GM18508 (cell line): Measurements from ENCODE around the gene EFNA4.

Experiments
- ATAC-seq: cut with Tn5 transposase; IDR thresholded peaks from one replicate; pipeline ENCODE4 v1.9.1; 2021; ENCODE audit warnings: moderate number of reproducible peaks; ENCODE audit not compliant: insufficient read depth, unreplicated experiment

The EFNA4 gene

DNA sequence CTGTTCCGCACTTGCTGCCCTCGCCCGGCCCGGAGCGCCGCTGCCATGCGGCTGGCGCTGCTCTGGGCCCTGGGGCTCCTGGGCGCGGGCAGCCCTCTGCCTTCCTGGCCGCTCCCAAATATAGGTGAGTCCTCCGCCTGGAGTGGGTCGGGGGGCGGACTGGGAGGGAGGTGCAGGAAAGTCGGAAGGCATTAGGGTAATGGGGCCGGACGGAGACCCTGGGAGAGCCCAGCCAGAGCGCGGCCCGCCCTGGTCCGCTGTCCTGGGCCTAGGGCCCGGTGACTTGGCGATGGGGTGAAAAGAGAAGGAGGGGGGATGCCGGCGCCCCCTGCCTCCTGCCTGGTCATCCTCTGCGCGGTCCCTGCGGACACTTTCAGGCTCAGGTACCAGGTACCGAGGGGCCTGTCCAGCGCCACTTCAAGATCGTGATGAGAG is 12.2 kb upstream of the EFNA4 start:
- ATAC-seq, result no peak

DNA sequence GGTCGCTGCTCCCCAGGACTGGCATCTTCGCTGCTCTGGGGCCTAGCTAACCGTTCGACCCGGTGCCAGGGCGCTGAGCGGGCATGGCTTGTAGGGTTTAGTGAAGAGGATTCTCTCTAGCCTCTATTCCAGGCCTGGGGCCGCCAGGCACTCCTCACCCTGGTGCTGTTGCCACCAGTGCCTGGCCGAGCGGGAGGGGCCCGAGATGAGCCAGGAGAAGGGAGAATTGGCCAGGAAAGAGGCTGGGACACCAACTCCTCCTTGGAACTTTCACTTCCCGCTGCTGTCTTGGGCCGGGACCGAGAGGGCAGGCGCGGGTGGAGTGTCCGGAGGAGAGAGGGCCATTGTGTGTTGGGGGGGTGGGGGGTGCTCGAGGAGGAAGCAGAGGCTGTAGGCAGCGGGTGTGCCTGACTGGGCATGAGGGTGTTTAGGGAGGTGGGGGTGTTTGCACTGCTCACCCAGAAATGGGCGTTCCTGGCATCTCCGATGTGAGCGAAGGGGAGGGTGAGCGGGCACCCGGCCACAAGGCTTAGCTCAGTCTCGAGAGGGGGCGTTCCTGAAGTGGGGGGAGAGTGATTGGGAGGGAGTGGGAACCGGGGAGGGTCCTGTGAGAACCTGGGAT is 11.7 kb upstream of the EFNA4 start:
- ATAC-seq, result no peak

DNA sequence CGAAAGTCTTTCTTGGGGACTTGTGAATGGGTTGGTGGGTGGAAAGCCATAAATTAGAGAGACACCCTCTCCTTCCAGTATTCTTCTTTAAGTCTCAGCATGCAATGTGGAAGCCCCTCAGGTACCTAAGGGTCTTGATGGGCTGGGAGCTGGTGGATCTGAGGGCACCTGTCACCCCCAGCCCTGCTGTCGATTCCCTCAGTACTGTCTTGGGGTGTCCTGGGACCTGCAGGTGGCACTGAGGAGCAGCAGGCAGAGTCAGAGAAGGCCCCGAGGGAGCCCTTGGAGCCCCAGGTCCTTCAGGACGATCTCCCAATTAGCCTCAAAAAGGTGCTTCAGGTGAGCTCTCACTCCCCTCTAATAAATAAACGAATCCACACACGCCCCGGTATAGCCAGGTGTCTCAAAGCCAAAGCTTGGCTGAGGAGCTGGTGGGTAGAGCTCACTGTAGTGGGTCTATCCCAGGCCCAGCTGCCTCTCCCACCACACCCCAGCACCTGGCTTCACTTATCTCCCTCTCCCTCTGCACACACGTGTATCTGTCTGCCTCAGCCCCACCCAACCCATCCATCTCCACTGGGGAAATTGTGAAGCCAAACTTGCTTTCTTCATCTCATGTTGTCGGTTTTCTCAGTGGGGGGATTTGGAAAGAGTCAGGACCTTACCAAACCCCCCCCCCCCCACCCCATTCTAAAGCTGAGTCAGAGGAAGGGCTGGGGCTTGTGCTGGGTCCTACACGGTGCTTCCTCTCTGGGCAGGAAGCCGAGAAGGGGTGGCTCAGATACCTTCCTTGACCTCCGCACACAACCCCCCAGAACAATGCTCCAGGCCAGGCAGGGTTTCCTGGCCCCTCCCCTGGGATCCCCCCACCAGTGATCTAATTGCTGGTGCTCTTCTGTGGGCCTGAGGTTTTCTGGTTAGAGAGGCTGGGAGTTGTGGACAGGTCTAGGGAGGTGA is 10.8 kb upstream of the EFNA4 start:
- no peak for ATAC-seq

DNA sequence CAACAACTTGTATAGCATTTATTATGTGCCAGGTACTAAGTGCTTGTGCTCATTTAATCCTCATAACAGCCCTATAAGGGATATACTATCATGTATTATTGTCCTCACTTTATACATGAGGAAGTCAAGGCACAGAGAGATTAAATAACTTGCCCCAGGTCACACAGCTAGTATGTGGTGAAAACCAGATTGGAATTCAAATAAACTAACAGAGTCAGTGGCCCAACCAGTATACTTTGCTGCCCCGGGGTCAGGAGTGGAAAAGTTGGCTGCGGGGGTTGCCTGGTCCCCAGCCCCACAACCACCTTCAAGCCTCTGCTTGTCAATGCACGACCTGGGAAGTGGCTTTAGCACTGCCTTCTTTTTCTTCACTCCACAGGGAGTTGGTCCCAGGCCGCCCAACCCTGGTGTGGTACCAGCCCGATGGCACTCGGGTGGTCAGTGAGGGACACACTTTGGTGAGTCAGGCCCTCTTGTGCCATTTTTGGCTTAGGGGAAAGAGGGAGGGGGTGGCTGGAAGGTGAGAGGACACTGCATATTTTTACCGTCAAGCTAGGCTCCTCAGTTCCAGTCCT is 9.9 kb upstream of the EFNA4 start:
- ATAC-seq, result no peak

DNA sequence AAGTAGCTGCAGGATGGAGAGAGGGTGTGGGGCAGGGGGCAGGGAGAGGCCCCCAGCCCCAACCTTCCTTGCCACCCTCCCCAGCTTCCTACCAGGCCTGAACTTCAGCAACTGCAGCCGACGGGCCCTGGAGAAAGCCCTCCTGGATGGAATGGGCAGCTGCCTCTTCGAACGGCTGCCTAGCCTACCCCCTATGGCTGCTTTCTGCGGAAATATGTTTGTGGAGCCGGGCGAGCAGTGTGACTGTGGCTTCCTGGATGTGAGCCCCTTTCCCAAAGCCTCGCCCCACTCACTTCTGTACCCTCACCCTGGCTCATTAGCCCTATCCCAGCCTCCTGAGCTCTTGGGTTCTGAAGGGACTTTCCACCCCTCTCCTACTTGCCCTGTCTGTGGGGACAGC is 6.4 kb upstream of the EFNA4 start:
- no peak for ATAC-seq

DNA sequence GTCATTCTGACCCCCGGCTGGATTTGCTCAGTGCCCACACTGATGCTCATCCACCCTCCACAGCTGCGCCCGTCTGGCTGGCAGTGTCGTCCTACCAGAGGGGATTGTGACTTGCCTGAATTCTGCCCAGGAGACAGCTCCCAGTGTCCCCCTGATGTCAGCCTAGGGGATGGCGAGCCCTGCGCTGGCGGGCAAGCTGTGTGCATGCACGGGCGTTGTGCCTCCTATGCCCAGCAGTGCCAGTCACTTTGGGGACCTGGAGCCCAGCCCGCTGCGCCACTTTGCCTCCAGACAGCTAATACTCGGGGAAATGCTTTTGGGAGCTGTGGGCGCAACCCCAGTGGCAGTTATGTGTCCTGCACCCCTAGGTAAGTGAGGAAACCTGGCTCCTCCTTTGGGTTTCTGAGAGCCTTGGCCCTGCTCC is 5.7 kb upstream of the EFNA4 start:
- ATAC-seq, result no peak

DNA sequence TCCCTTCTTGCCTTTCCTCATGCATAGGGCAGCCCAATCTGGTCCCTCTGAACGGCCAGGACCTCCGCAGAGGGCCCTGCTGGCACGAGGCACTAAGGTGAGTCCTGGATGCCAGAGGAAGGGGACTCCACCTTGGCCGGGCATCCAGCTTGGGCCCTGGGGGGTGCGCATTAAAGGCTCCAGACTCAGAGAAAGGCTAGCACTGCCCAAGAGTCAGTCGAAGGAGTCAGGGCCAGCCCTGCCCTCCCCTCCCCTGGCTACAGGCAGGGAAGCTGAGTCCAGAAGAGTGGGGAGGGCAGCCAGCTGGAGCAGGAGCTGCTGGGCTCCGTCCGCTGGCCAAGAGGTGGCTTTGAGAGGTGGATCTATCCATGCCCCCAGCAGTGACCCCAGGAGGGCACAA is 2.8 kb upstream of the EFNA4 start:
- no peak for ATAC-seq

DNA sequence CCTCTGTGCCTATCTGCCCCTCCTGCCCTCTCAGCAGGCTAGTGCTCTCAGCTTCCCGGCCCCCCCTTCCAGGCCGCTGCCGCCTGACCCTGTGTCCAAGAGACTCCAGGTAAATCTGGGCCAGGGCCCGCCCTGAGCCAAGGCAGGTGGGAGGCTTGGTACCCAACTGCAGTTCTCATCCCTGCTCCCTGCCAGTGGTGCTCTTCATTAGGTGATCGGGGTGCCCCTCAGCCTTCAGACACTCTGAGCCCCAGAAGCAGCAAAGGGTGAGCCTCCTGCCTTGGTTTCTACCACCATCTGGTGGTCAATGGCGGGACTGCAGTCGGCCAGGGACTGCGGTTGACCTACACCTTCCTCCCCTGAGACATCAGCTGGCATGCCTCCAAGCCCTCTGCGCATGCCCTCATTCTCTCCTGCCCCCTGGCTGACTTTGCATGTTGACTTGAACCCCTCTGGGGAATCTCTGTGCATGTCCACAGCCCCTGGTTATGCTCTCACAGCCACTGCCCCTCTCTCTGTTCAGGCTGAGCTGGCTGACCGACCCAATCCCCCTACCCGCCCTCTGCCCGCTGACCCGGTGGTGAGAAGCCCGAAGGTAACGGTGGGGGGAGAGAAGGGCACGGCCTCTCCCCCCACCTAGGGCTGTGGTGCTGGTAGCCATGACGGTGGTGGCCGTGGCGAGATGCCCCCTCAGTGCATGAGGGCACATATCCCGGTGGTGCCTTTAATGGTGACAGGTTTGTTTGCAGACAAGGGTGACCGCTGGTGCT is 2.0 kb upstream of the EFNA4 start:
- no peak for ATAC-seq

DNA sequence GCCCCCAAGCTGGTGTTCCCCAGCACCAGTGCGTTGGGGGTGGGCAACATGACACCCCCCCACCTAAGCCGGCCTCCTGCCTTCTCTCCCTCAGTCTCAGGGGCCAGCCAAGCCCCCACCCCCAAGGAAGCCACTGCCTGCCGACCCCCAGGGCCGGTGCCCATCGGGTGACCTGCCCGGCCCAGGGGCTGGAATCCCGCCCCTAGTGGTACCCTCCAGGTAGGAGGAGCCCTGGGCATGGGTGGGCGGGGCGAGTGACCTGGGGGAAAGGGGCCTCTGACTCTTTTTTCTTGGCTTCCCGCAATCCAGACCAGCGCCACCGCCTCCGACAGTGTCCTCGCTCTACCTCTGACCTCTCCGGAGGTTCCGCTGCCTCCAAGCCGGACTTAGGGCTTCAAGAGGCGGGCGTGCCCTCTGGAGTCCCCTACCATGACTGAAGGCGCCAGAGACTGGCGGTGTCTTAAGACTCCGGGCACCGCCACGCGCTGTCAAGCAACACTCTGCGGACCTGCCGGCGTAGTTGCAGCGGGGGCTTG is 1.3 kb upstream of the EFNA4 start:
- ATAC-seq, result no peak

DNA sequence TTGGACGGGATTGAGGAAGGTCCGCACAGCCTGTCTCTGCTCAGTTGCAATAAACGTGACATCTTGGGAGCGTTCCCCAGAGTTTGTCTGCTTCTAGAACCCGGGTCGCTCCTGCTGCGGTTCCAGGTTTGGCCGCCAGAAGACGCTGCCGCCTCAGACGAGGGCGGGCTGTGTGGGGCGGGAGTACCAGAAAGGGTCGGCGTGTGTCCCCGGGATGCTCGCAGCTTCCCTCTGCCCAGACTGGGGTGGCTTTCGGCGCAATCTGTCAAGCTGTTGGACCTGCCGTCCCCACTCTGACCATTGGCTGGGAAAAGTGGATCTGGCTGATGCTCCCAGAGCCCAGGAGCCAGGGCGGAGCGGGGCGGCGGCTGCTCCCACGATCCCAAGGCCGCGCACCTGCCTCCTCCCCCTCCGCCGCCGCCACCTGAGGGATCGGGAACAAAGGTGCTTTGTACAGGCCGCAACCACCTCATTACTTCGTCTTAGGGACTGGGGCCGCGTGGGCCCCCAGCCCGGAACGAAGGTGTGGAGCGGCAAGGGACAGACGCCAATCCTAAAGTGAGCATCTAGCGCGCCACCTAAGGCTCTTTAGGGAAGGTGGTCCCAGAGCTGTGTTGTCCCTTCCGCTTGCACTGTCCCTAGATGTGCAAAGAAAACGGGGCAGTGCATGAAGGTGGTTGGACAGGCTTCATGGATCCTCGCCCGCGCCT is 683 bp upstream of the EFNA4 start:
- ATAC-seq, result no peak

DNA sequence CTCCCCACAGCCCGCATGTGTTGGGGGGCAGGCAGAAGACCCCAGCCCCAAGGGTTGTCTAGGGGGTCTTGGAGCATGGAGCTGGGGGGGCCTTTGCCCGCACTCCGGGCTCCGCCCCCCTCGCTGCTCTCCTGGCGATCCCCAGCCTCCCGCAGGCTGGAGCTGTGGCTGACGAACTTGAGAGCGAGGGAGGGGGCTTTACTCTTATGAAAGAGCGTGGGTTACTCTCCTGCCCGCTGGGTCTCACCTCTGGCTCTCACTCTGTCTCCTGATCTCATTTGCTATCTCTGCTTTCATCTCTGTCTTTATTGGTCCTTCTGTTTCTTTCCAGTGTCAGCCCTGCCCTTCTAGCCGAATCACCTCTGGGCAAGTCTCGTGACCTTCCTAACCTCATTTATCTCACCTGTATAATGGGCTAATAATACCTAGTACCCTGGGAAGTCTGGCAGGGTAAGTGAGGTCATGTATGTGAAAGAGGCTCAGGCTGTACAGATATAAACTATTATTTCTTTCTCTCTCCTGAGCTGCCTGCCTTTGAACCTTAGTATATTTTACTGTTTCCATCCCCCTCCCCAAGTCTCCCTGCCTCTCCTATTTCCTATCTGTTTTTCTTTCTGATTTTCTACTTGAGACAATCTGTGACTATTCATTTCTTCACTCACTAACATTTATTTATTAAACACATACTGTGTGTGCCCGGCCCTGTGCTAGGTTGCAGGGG is 731 bp downstream of the EFNA4 start:
- ATAC-seq, result no peak

DNA sequence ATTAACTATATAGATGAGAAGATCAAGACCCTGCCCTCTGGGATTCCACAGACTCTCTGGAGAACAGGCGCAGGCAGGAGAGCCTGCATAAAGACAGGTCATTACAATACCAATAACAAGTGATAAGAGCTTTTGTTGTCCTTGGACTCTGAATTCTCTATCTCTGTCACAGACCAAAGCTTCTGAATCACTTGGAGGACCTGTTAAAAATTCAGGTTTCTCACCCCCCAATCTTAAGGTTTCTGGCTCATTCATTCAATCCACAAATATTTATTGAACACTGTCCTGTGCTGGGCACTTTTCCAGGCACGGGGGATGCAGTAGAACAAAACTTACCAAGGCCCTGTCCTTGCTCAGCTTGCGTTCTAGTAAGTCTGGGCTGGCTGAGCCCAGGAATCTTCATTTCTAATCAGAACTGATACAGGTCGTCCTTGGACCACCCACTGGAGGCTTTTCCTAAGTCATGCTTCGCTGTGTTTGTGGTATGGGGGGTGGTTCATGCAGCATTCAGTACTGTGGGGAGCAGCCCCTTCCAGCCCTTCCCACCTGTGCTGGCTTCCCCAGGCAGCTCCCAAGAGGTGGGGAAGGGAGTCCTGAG is 1.4 kb downstream of the EFNA4 start:
- ATAC-seq, result no peak

DNA sequence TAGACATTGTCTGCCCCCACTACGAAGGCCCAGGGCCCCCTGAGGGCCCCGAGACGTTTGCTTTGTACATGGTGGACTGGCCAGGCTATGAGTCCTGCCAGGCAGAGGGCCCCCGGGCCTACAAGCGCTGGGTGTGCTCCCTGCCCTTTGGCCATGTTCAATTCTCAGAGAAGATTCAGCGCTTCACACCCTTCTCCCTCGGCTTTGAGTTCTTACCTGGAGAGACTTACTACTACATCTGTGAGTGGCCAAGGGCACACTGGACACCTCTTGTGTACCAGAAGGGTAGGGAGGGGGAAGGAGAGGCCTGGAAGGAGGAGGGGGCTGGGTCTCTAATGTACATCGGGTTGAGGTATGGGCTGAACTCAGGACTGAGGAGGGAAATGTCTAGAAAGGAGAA is 3.2 kb downstream of the EFNA4 start:
- no peak for ATAC-seq

DNA sequence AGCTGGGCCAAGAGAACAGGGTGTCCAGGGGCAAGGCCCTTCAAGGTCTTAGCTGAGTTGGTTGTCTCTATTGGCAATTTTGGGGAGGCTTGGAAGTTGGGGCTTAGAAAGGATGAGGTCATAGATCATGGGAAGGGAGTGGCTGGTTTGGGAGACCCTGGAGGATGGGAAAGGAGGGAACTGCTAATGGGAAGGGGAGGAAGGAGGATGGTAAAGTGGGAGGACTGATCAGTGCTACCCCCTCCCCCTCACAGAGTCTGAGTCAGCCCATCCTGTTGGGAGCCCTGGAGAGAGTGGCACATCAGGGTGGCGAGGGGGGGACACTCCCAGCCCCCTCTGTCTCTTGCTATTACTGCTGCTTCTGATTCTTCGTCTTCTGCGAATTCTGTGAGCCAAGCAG is 5.1 kb downstream of the EFNA4 start:
- ATAC-seq, result no peak

DNA sequence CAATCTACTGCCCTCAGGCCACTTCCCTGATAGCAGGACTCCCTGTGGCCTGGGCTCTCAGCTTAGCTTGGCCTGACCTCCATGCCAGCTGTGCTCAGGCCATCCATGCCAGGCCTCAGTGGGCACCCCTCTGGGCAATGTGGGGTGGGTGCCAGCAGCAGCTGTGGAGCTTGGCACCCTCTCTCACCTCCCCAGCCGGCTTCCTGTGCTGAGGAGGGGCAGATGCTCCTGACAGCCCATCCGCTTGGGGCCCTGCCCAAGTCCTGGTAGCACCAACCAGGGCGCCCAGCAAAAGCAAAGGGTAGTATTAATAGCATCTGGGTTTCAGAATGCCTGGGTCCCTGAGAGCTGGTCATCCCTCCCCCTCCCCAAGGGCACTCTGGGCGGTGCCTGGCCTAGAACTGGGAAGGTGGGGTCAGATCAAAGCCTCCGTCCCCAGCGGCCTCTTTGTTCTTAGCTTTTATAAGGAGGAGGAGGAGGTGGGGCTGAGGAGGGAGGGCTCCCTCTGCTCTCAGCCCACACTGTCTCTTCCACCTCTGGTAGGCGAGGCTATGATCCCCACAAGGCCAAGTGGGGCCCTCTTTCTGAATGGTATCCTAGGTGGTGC is 6.1 kb downstream of the EFNA4 start:
- no peak for ATAC-seq

DNA sequence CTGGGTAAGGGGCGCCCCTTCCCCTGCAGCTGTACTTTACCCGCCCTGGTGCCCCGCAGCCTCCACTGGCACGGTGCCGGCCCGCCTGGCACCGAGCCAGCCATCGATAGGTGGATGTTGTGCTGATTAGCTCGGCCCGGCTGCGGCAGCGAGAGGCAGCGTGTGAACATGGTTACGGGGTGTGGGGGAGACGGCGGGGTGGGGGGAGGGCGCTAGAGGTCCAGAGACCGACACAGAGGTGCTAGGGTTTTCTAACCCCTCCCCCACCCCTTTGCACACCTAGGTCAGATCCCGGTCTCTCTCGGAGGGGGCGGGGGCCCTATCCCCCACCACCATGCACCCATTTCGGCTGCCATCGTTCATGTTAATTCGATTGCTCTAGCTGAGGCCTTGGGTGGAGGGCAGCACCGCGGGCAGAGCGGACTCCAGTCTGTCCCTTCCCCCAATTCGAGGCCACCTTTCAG is 6.7 kb downstream of the EFNA4 start:
- ATAC-seq, result no peak

DNA sequence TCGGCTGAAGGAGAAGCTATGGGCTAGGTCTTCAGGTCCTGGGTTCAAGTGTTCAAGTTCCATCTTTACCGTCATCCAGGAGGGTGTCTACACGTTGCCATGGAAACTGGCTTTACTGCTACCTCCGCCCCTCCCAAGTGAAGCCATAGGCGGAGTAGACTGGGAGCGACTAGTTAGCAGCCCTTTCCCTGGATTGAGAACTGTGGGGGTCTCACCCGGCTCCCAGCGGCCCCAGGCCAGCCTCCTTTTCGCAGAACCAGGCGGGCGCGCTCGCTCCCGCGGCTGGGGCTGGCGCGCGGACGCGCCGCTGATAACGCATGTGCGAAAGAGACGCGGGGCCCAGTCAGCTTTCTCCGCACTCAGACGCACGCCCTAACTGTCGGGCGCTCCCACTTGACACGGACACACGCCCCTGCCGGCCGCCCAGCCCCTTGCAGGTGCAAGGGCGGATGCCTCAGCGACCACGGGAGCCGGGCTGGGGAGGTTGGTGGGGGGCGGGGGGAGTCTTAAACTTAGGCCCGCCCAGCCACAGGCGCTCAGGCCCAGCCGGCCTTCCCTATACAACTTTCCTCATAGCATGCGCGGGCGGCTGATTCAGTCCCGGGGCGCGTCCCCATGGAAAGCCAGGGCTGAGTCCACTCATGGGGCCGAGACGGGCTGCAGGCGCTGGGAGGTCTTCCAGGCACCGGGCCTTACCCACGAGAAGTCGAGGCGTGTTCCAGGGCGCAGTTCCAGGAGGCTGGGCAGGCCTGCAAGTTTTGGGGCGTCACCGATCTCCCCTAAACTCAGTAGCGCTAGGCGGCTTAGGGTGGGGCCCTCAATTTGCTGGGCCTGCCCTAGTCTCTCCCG is 7.4 kb downstream of the EFNA4 start:
- ATAC-seq, result no peak
